Smooth muscle cell (in vitro differentiated cells): Measurements from ENCODE around the gene LUZP4. TPM values are rescaled to one million over a fixed set of nuclear protein-coding genes. Genes with fewer than 3 reads are reported as not detected.

ENCODE experiments used
- DNase-seq: peaks from one replicate; lab custom pipeline; 2025; ENCODE audit not compliant: unreplicated experiment; lab: John Stamatoyannopoulos, UW
- H2AFZ ChIP-seq: fragments of 200-600 bp; sonication (generic); 2 replicates; pipeline ENCODE4 v1.6.0; 2016; ENCODE audit warnings: antibody characterized with exemption, low read depth, mild to moderate bottlenecking
- H3F3A ChIP-seq: fragments of 200-600 bp; sonication (generic); 2 replicates; pipeline ENCODE4 v1.6.0; 2017; ENCODE audit warnings: antibody characterized with exemption, low read depth
- H3K27ac ChIP-seq: fragments of 200-600 bp; sonication (generic); 2 replicates; pipeline ENCODE4 v1.5.1; 2016; ENCODE audit warnings: low read depth, mild to moderate bottlenecking
- H3K27me3 ChIP-seq: fragments of 200-600 bp; sonication (generic); 2 replicates; pipeline ENCODE4 v1.6.1; 2016; ENCODE audit warnings: low read depth, mild to moderate bottlenecking
- H3K36me3 ChIP-seq: fragments of 200-600 bp; sonication (generic); 2 replicates; pipeline ENCODE4 v1.5.1; 2016; ENCODE audit warnings: low read depth
- H3K4me1 ChIP-seq: fragments of 200-600 bp; sonication (generic); 2 replicates; pipeline ENCODE4 v1.5.1; 2016; ENCODE audit warnings: low read depth
- H3K4me2 ChIP-seq: fragments of 200-600 bp; sonication (generic); 2 replicates; pipeline ENCODE4 v1.6.0; 2016; ENCODE audit warnings: mild to moderate bottlenecking
- H3K4me3 ChIP-seq: fragments of 200-600 bp; sonication (generic); 2 replicates; pipeline ENCODE4 v1.5.1; 2016; ENCODE audit warnings: mild to moderate bottlenecking
- H3K79me2 ChIP-seq: fragments of 200-600 bp; sonication (generic); 2 replicates; pipeline ENCODE4 v1.6.0; 2016; ENCODE audit warnings: low read depth, mild to moderate bottlenecking
- H3K9ac ChIP-seq: fragments of 200-600 bp; sonication (generic); 2 replicates; pipeline ENCODE4 v1.6.0; 2016; ENCODE audit warnings: low read depth
- H3K9me3 ChIP-seq: fragments of 200-600 bp; sonication (generic); replicated peaks from 2 replicates; pipeline ENCODE4 v1.5.1; 2016; ENCODE audit warnings: low read depth
- H4K20me1 ChIP-seq: fragments of 200-600 bp; sonication (generic); 2 replicates; pipeline ENCODE4 v1.6.0; 2016; ENCODE audit warnings: low read depth
- CTCF ChIP-seq: fragments of 200-600 bp; sonication (generic); IDR thresholded peaks from 2 replicates; pipeline ENCODE4 v1.5.1; 2017; ENCODE audit warnings: borderline replicate concordance, mild to moderate bottlenecking, antibody characterized with exemption; ENCODE audit not compliant: insufficient read depth, poor library complexity, severe bottlenecking
- WGBS: methylation state at CpG from one replicate; pipeline ENCODE4 v1.1.7; 2016; ENCODE audit warnings: low lambda C conversion rate; 5-methylcytosine and 5-hydroxymethylcytosine counted together
- polyA plus RNA-seq: library from polyadenylated mRNA; unstranded; fragments of >200 nt; fragmentation: Nextera tagmentation; extraction: Ambion mirVana; gene quantifications from 2 replicates; pipeline ENCODE4 v1.2.1, GENCODE V29; 2016
- total RNA-seq: library from RNA; depleted of rRNA; stranded (reverse); fragments of >200 nt; gene quantifications from 2 replicates; pipeline ENCODE4 v1.2.3, GENCODE V29; 2014

LUZP4 gene
- total and polyA plus RNA-seq, 2 experiments from 2014 or later, result not detected

- peak overlapping the region; percentile 1 for H2AFZ ChIP-seq
- no peaks in the 10 kb centered on the region for H4K20me1 ChIP-seq
- DNase-seq, result no peak
These were observed 4.6 kb upstream of the LUZP4 start for GRCh38 chrX:115284877-115285276.

GRCh38 chrX:115297189-115297588 is 7.7 kb downstream of the LUZP4 start:
- H3K9me3 ChIP-seq, result no peaks in the 10 kb centered on the region
- no peak overlapping the region for H3K4me2 ChIP-seq
- H4K20me1 ChIP-seq, result no peaks in the 10 kb centered on the region
- no peak overlapping the region for H3K4me3 ChIP-seq
- H3K4me1 ChIP-seq, result no peaks in the 10 kb centered on the region
- H3K79me2 ChIP-seq, result no peaks in the 10 kb centered on the region
- no peak overlapping the region for H2AFZ ChIP-seq
- no peaks in the 10 kb centered on the region for H3K27me3 ChIP-seq
- 94% methylated on average over 1 of the region's 1 CpG for WGBS
- H3K36me3 ChIP-seq, result no peaks in the 10 kb centered on the region
- no peak overlapping the region for H3K9ac ChIP-seq
- H3K27ac ChIP-seq, result no peak overlapping the region
- DNase-seq, result no peak
- TF ChIP-seq CTCF, result no peak
- H3F3A ChIP-seq, result no peaks in the 10 kb centered on the region

More at GRCh38 chrX:115284877-115285276, 4.6 kb upstream of the LUZP4 start:
- TF ChIP-seq CTCF, result peak; percentile 18
- no peaks in the 10 kb centered on the region for H3K9me3 ChIP-seq
- no peak overlapping the region for H3K9ac ChIP-seq
- H3K4me2 ChIP-seq, result no peak overlapping the region
- 68% methylated on average over 4 of the region's 4 CpGs for WGBS
- no peaks in the 10 kb centered on the region for H3K79me2 ChIP-seq
- H3K4me3 ChIP-seq, result no peak overlapping the region
- H3K27me3 ChIP-seq, result no peaks in the 10 kb centered on the region
- H3F3A ChIP-seq, result no peaks in the 10 kb centered on the region
- no peak overlapping the region for H3K27ac ChIP-seq
- H3K36me3 ChIP-seq, result no peaks in the 10 kb centered on the region
- no peaks in the 10 kb centered on the region for H3K4me1 ChIP-seq

GRCh38 chrX:115311139-115311538 is 21.6 kb downstream of the LUZP4 start:
- H2AFZ ChIP-seq, result peak overlapping the region; percentile 68

More at GRCh38 chrX:115311139-115311538, 21.6 kb downstream of the LUZP4 start:
- Histone ChIP-seq H3K79me2 (no peaks in the 10 kb centered on the region), H3F3A (no peaks in the 10 kb centered on the region), H3K9ac (no peak overlapping the region), H3K4me1 (peaks cover 13% of the 10 kb centered on the region), H3K36me3 (no peaks in the 10 kb centered on the region), H3K9me3 (no peaks in the 10 kb centered on the region), H3K4me2 (peak overlapping the region; percentile 79), H3K4me3 (no peak overlapping the region), H4K20me1 (no peaks in the 10 kb centered on the region), H3K27ac (no peak overlapping the region), H3K27me3 (no peaks in the 10 kb centered on the region)
- 41% methylated on average over 1 of the region's 1 CpG for WGBS
- TF ChIP-seq CTCF, result no peak
- DNase-seq, result no peak
